Activated effector memory CD4-positive, alpha-beta T cell treated with Interleukin-2 at 50 U/mL for 16 hours (primary cell): Measurements from ENCODE around the gene WEE1.

Source experiments
- DNase-seq: peaks from one replicate; pipeline ENCODE4 v3.0.0-alpha.2; 2020

WEE1 gene

DNA sequence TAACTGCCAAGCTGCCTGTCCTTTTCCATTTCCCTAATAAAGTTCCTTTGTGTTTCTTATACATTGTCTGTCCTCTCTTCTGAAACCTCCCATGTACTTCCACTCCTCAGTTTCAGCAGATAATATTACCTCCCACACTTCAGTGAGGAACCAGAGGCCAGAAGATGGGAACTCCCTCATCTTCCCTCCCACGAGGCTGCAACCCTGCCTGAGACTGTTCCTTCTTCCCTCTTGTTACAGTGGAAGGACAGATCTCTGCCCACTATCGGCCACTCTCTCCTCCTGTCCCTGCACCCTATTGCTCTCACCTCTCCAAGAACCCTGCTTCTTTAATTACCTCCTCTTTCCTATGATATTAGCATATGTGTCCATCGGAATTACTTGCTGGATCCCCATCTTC, 52.3 kb downstream of the WEE1 start:
- no peak for DNase-seq

DNA sequence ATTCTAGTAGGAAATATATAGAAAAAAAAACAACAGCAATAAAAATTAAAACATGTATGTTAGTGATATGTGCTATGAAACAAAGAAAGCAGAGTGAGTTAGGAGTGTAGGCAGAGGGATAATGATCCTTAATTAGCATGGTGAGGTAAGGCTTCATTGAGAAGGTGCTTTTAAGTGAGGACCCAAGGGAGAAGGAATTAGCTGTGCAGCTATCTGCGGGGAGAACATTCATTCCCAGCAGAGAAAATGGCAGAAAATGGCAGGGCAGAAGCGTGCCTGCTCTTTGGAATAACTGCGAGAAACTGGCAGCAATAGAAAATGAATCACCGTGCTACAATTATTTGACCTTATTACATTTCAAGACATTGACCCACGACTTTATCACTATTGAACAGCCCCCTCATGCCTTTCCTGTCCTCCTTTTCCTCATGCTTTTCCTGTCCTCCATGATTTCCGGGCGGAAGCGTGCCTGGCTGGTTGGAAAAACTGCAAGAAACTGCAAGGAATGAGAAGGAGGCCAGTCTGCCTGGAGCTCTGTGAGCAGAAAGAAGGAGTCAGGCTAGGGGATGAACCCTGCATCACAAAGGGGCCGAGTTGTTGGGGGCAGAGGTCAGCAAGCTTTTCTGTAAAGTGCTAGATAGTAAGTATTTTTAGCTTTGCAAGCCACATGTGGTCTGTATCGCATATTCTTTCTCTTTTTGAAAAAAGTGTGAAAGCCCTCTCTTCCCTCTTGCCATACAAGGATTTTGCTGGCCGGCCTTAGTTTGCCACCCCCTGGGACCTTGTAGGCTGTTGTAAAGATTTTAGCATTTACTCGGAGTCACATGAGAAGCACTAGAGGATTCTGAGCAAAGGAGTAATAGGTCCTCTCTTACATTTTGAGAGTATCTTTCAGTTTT, 53.3 kb downstream of the WEE1 start:
- no peak for DNase-seq

DNA sequence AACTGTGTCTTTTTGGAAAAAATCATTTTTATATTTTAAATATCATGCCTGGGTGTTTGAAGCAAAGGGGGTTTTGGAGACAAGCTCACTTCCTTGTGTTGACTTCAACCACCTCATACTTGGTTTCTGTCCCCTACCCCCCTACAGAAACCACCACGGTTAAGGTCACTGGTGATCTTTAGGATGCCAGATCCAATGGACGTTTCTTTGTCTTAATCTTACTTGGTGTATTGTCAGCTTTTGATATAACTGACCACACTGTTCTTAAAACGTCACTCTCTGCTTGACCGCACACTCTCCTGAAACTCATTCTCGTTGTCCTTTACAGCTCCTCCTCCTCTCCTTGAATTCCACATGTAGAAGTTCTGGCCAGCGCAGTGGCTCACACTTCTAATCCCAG, 55.6 kb downstream of the WEE1 start:
- DNase-seq, result no peak

DNA sequence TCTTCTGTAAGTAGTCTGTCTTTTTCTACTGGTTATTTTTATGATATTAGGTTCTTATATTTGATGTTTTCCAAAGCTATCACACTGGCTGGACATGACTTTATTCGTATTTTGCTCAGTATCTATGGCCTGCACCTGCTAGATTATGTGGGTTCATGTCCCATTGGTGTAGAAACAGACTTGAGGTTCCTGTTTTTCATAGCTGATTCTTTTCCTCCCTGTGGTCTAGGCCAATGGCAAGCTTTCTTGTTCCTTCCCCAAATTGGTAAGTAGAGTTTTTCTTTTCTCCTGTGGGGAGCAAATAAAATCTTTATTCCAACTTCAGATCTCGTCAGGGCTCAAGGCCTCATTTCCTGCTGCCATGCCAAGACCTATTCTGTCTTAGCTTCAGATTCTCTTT, 60.2 kb downstream of the WEE1 start:
- no peak for DNase-seq

DNA sequence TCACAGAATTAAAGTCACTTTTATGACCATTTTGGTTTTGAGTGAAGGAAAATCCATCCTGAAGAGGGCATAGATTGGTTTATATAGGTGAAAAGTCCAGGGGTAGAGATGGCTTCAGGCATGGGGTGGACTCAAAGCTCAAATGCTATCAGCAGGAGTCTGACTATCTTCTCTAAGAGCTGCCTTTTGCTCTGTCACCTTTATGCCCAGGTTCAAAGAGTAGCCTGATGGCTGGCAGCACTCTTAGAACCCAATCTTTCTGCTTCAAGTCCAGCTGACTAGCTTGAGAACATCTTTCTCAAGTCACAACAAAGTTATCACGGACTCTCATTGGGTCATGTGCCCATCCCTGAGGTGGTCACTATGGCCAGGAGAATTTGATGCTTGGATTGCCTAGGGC, 63.2 kb downstream of the WEE1 start:
- no peak for DNase-seq

DNA sequence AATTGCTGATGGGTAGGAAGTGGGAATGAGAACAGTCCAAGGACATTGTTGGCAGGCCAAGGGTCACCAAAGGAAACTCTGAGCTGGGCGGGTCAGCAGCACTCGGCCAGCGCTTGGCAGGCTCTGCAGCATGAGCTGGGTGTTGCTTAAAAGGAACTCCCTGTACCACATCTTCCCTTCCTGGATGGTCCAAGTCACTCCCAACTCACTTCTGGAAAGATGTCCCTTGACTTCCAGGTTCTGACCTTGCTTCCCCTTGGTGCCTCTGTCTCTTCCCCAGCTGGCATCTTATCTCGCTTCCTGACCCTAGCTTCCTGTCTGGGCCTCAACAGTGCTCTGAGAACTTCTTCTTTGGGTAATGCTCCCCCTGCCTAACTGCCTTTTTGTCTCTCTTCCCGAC, 65.6 kb downstream of the WEE1 start:
- no peak for DNase-seq
